Glutamatergic neuron (in vitro differentiated cells): ENCODE measurements around the gene RCSD1. TPM values are rescaled to one million over a fixed set of nuclear protein-coding genes. Genes with fewer than 3 reads are reported as not detected.

Experiments
- DNase-seq: peaks from one replicate; pipeline ENCODE4 v3.0.0; 2022
- H3K27ac Mint-ChIP-seq: one replicate; pipeline ENCODE4 v1.8.0; 2020; ENCODE audit warnings: mild to moderate bottlenecking, mixed read lengths, inconsistent platforms; ENCODE audit not compliant: unreplicated experiment
- H3K27me3 Mint-ChIP-seq: one replicate; pipeline ENCODE4 v1.8.0; 2020; ENCODE audit warnings: mild to moderate bottlenecking, moderate library complexity, mixed read lengths, inconsistent platforms; ENCODE audit not compliant: unreplicated experiment
- H3K36me3 Mint-ChIP-seq: one replicate; pipeline ENCODE4 v1.8.0; 2020; ENCODE audit warnings: mild to moderate bottlenecking, mixed read lengths, inconsistent platforms; ENCODE audit not compliant: unreplicated experiment
- H3K4me1 Mint-ChIP-seq: one replicate; pipeline ENCODE4 v1.8.0; 2020; ENCODE audit warnings: mild to moderate bottlenecking, low read depth, mixed read lengths, inconsistent platforms; ENCODE audit not compliant: unreplicated experiment
- H3K4me3 Mint-ChIP-seq: one replicate; pipeline ENCODE4 v1.8.0; 2020; ENCODE audit warnings: mild to moderate bottlenecking, mixed read lengths, inconsistent platforms; ENCODE audit not compliant: unreplicated experiment
- H3K9me3 Mint-ChIP-seq: one replicate; pipeline ENCODE4 v1.8.0; 2020; ENCODE audit warnings: mild to moderate bottlenecking, moderate library complexity, mixed read lengths, inconsistent platforms; ENCODE audit not compliant: unreplicated experiment
- total RNA-seq: library from RNA; stranded (reverse); fragmentation: NEBNext Ultra II Directional; extraction: Animal tissue kit (Norgen Biotek cat#: 25700); gene quantifications from one replicate; pipeline ENCODE4 v1.2.1, GENCODE V29; 2021; ENCODE audit not compliant: unreplicated experiment
- TF ChIP-seq, protein P1 (sequence below): fragments of 200-600 bp; sonication (generic); IDR thresholded peaks from one replicate; pipeline ENCODE4 v1.5.0; 2021; ENCODE audit not compliant: partially characterized antibody, unreplicated experiment

RCSD1 gene
- total RNA-seq, 1 donor from 2014 or later = not detected

DNA sequence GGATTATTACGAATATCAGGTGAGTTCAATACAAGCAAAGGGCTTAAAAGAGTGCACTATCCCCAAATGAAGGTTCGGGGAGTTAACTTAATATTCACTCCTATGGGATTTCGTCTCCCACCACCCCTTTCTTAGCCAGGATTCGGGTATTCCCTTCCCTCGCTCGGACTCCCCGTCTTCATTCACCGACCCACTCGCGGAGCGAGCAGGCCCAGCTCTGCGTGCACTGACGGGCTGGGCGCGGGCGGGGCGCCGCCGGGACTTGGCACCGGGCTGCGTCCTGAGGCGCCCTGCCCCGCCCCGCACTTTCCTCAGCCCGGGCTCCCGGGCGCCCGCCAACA lies 84.0 kb downstream of the RCSD1 start:
- Mint-ChIP-seq H3K27ac (no peak overlapping the region), H3K4me3 (peak overlapping the region; percentile 98), H3K36me3 (no peaks in the 10 kb centered on the region), H3K9me3 (peaks cover 33% of the 10 kb centered on the region), H3K4me1 (peaks cover 16% of the 10 kb centered on the region), H3K27me3 (peaks cover 31% of the 10 kb centered on the region)
- TF ChIP-seq, protein P1, sequence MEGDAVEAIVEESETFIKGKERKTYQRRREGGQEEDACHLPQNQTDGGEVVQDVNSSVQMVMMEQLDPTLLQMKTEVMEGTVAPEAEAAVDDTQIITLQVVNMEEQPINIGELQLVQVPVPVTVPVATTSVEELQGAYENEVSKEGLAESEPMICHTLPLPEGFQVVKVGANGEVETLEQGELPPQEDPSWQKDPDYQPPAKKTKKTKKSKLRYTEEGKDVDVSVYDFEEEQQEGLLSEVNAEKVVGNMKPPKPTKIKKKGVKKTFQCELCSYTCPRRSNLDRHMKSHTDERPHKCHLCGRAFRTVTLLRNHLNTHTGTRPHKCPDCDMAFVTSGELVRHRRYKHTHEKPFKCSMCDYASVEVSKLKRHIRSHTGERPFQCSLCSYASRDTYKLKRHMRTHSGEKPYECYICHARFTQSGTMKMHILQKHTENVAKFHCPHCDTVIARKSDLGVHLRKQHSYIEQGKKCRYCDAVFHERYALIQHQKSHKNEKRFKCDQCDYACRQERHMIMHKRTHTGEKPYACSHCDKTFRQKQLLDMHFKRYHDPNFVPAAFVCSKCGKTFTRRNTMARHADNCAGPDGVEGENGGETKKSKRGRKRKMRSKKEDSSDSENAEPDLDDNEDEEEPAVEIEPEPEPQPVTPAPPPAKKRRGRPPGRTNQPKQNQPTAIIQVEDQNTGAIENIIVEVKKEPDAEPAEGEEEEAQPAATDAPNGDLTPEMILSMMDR = no peak
- no peak for DNase-seq

DNA sequence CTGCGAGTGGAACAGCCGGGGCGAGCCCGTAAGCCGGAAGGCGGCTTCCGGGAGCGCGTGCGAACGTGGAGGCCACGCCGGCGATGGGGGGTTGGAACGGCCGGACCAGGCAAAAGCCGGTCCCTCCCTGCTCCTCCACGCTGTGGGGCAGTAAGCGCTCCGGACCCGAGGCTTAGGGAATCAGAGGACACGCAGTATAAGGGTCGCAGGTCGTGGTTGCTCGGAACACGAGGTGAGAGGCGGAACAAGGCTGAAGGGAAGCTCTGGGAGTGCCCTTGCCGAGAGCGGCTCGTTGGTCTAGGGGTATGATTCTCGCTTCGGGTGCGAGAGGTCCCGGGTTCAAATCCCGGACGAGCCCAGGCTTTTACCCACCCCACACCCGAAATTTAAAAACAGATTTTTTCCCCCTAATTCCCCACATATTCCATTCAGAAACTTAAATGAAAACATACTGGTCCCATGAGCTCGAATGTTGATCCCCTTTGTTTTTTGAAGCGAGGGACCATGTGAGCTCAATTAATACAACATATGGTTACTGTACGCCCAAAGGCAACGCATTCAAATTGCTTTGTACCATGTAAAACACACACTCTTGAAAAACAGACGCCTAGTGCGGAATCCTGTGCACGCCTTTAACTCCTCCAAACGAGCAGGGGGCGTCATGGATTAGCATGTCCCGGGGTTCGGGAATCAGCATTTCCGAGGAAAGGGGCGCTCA lies 84.6 kb downstream of the RCSD1 start:
- TF ChIP-seq, protein P1 = no peak
- H3K27ac Mint-ChIP-seq = peak overlapping the region; percentile 97
- H3K9me3 Mint-ChIP-seq = peaks cover 33% of the 10 kb centered on the region
- peak overlapping the region; percentile 96 for H3K4me3 Mint-ChIP-seq
- DNase-seq = peak; percentile 85
- H3K4me1 Mint-ChIP-seq = peaks cover 21% of the 10 kb centered on the region
- peaks cover 31% of the 10 kb centered on the region for H3K27me3 Mint-ChIP-seq
- H3K36me3 Mint-ChIP-seq = no peaks in the 10 kb centered on the region

DNA sequence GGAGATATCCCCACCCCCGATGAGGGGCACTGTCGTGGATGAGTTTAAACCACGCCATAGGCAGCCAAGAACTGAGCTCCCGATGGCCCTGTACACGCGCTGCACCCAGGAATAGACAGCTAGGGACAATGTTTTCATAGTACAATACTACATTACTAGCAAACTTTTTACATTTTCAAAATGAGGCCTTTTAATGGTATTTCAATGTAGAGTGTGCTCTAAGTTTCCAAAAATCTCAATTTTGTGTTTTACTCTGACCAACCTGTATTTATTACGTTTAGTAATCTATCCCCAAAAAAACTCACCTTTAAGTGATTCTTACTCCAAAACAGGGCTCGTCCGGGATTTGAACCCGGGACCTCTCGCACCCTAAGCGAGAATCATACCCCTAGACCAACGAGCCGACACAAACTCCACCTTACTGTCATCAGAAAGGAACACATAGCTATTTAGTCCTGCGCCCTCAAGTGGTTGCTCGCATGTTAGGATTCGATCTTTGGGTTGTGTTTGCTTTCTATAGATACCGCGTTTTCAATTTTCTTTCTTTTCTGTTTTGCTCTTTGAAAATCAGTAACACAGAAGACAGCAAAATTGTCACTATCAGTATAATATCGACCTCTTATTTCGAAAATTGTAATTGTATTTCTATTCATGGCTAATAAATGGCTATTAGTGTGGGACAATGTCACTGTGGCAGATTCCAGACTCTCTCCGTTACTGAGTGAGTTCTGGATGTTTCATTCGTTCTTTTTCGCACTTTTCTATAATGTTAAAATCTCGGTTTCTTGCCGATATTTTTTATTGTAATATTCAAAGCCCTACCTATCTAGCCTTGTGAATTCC lies 85.3 kb downstream of the RCSD1 start:
- no peaks in the 10 kb centered on the region for H3K36me3 Mint-ChIP-seq
- H3K27ac Mint-ChIP-seq = peak overlapping the region; percentile 97
- DNase-seq = peak; percentile 86
- TF ChIP-seq, protein P1 = peak; percentile 84
- H3K27me3 Mint-ChIP-seq = peaks cover 31% of the 10 kb centered on the region
- peaks cover 33% of the 10 kb centered on the region for H3K9me3 Mint-ChIP-seq
- peaks cover 21% of the 10 kb centered on the region for H3K4me1 Mint-ChIP-seq
- peak overlapping the region; percentile 96 for H3K4me3 Mint-ChIP-seq

DNA sequence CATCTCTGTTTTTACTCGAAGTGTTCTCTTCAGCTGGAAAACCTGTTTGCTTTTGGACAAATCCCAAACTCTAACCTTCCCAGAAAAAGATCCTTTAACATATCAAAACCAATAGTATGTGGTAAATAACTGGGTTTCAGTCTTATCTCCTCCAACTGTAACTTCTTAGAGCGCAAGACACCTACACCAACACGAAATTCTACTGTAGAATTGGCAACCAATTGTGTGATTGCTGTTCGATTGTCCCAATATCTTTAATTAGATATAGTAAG lies 85.9 kb downstream of the RCSD1 start:
- Mint-ChIP-seq H3K27ac (peak overlapping the region; percentile 97), H3K9me3 (peaks cover 33% of the 10 kb centered on the region), H3K36me3 (no peaks in the 10 kb centered on the region), H3K4me1 (peaks cover 24% of the 10 kb centered on the region), H3K4me3 (peak overlapping the region; percentile 96), H3K27me3 (peaks cover 31% of the 10 kb centered on the region)
- TF ChIP-seq, protein P1 = no peak
- no peak for DNase-seq

DNA sequence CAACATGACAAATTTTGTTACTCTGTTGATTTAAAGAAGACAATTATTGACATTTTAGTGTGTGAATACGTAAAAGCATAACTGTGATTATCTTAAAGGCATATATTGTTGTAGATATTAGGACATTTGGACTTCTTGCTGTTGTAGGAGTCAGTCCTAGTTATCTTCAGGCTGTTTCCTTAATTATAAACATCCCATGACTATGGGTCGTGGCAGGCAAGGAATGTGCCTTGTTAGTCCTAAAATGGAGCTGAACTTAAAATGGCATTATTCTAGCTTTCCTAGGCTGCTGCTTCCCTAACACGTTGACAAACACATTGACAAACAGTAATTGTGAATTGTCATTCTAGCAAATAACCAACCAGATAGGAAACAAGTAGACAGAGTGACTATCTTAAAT lies 87.3 kb downstream of the RCSD1 start:
- peak overlapping the region; percentile 67 for H3K4me3 Mint-ChIP-seq
- peaks cover 33% of the 10 kb centered on the region for H3K27me3 Mint-ChIP-seq
- peaks cover 36% of the 10 kb centered on the region for H3K9me3 Mint-ChIP-seq
- TF ChIP-seq, protein P1 = no peak
- no peak for DNase-seq
- H3K27ac Mint-ChIP-seq = no peak overlapping the region
- peaks cover 29% of the 10 kb centered on the region for H3K4me1 Mint-ChIP-seq
- H3K36me3 Mint-ChIP-seq = no peaks in the 10 kb centered on the region
